GM19035 (cell line): ENCODE data around the gene FOXC2.
"Not testable (repeated sequence)": the region's sequence is repeated elsewhere in the genome, so short reads cannot be mapped to it uniquely, and the experiment has no call there.

Experiments
- ATAC-seq: cut with Tn5 transposase; IDR thresholded peaks from one replicate; pipeline ENCODE4 v1.9.1; 2021; ENCODE audit not compliant: unreplicated experiment

Gene FOXC2

GRCh38 chr16:86585821-86586611 lies 19.4 kb downstream of the FOXC2 start:
- ATAC-seq = no peak

GRCh38 chr16:86587487-86587886 lies 20.9 kb downstream of the FOXC2 start:
- ATAC-seq = no peak

GRCh38 chr16:86587955-86588354 lies 21.3 kb downstream of the FOXC2 start:
- ATAC-seq = not testable (repeated sequence)

- no peak for ATAC-seq
Observed at GRCh38 chr16:86590501-86591144, 24.0 kb downstream of the FOXC2 start.

GRCh38 chr16:86591270-86591669 lies 24.6 kb downstream of the FOXC2 start:
- ATAC-seq = no peak

- no peak for ATAC-seq
Observed at GRCh38 chr16:86593913-86594620, 27.4 kb downstream of the FOXC2 start.

GRCh38 chr16:86594721-86595120 lies 28.1 kb downstream of the FOXC2 start:
- ATAC-seq = no peak

- ATAC-seq = no peak
Observed at GRCh38 chr16:86595983-86596605, 29.5 kb downstream of the FOXC2 start.

GRCh38 chr16:86597126-86597879 lies 30.7 kb downstream of the FOXC2 start:
- ATAC-seq = no peak

GRCh38 chr16:86597880-86598606 lies 31.4 kb downstream of the FOXC2 start:
- ATAC-seq = no peak

GRCh38 chr16:86598607-86599565 lies 32.3 kb downstream of the FOXC2 start:
- no peak for ATAC-seq

GRCh38 chr16:86601356-86601755 lies 34.7 kb downstream of the FOXC2 start:
- no peak for ATAC-seq

- ATAC-seq = no peak
Observed at GRCh38 chr16:86602521-86602920, 35.9 kb downstream of the FOXC2 start.

- no peak for ATAC-seq
Observed at GRCh38 chr16:86604436-86605193, 38.0 kb downstream of the FOXC2 start.

- no peak for ATAC-seq
Observed at GRCh38 chr16:86605950-86606349, 39.3 kb downstream of the FOXC2 start.

GRCh38 chr16:86608301-86608747 lies 41.7 kb downstream of the FOXC2 start:
- ATAC-seq = no peak

- ATAC-seq = no peak
Observed at GRCh38 chr16:86609115-86609514, 42.5 kb downstream of the FOXC2 start.

- ATAC-seq = no peak
Observed at GRCh38 chr16:86609661-86610060, 43.0 kb downstream of the FOXC2 start.
